ENCODE results near the gene ATP1A3.

The ATP1A3 gene

GRCh38 chr19:41930322-41930722 lies 63.7 kb downstream of the ATP1A3 start:
- no peak for DNase-seq

GRCh38 chr19:41929536-41930071 lies 64.4 kb downstream of the ATP1A3 start:
- no peak for DNase-seq

GRCh38 chr19:41928754-41929535 lies 65.1 kb downstream of the ATP1A3 start:
- no peak for DNase-seq

- no peak for DNase-seq
Observed at GRCh38 chr19:41928221-41928683, 65.8 kb downstream of the ATP1A3 start, which contains the start of gene ERFL. Gene ERFL, minus strand, starts transcription at chr19:41928449. Its CDS starts 15,530 bp downstream, at chr19:41912919.

- DNase-seq: no peak
Observed at GRCh38 chr19:41927497-41928192, 66.4 kb downstream of the ATP1A3 start.

GRCh38 chr19:41926763-41927496 lies 67.1 kb downstream of the ATP1A3 start:
- DNase-seq: no peak

GRCh38 chr19:41926028-41926762 lies 67.8 kb downstream of the ATP1A3 start:
- DNase-seq: no peak

- DNase-seq: no peak
Observed at GRCh38 chr19:41925208-41926003, 68.6 kb downstream of the ATP1A3 start.

GRCh38 chr19:41924151-41925145 lies 69.6 kb downstream of the ATP1A3 start:
- DNase-seq: no peak

GRCh38 chr19:41923045-41923788 lies 70.8 kb downstream of the ATP1A3 start:
- no peak for DNase-seq

GRCh38 chr19:41922585-41922984 lies 71.4 kb downstream of the ATP1A3 start:
- no peak for DNase-seq

- DNase-seq: no peak
Observed at GRCh38 chr19:41921577-41922576, 72.2 kb downstream of the ATP1A3 start.

- no peak for DNase-seq
Observed at GRCh38 chr19:41920882-41921576, 73.0 kb downstream of the ATP1A3 start.

- no peak for DNase-seq
Observed at GRCh38 chr19:41919948-41920712, 73.9 kb downstream of the ATP1A3 start.

- no peak for DNase-seq
Observed at GRCh38 chr19:41918653-41919244, 75.3 kb downstream of the ATP1A3 start.
